ENCODE data around the gene TPK1.

Gene TPK1

GRCh38 chr7:144470078-144470477 is 365.8 kb downstream of the TPK1 start:
- DNase-seq = no peak
- H3K4me1 ChIP-seq = no peaks in the 10 kb centered on the region

GRCh38 chr7:144468990-144469732 is 366.7 kb downstream of the TPK1 start:
- Histone ChIP-seq H3K27me3 (no peaks in the 10 kb centered on the region), H3K4me3 (ENCODE audit: low read depth, low read length) (no peak overlapping the region), H3K36me3 (no peaks in the 10 kb centered on the region), H3K9me3 (no peaks in the 10 kb centered on the region), H3K4me1 (no peaks in the 10 kb centered on the region)
- TF ChIP-seq CTCF (IDR thresholded peaks at IDR 0.05; ENCODE audit: low read depth, low read length) = no peak
- DNase-seq = no peak

More at GRCh38 chr7:144470078-144470477, 365.8 kb downstream of the TPK1 start:
- Histone ChIP-seq H3K4me3 (ENCODE audit: low read depth, low read length) (no peak overlapping the region), H3K27me3 (no peaks in the 10 kb centered on the region), H3K36me3 (no peaks in the 10 kb centered on the region), H3K9me3 (no peaks in the 10 kb centered on the region)
- TF ChIP-seq CTCF (IDR thresholded peaks at IDR 0.05; ENCODE audit: low read depth, low read length) = no peak

GRCh38 chr7:144459635-144460034 is 376.2 kb downstream of the TPK1 start:
- Histone ChIP-seq H3K27me3 (no peaks in the 10 kb centered on the region), H3K9me3 (no peaks in the 10 kb centered on the region), H3K36me3 (no peaks in the 10 kb centered on the region), H3K4me1 (no peaks in the 10 kb centered on the region), H3K4me3 (ENCODE audit: low read depth, low read length) (no peak overlapping the region)
- TF ChIP-seq CTCF (IDR thresholded peaks at IDR 0.05; ENCODE audit: low read depth, low read length) = no peak
- no peak for DNase-seq

- DNase-seq = no peak
- Histone ChIP-seq H3K4me3 (ENCODE audit: low read depth, low read length) (no peak overlapping the region), H3K4me1 (no peaks in the 10 kb centered on the region), H3K9me3 (no peaks in the 10 kb centered on the region), H3K36me3 (no peaks in the 10 kb centered on the region), H3K27me3 (no peaks in the 10 kb centered on the region)
- TF ChIP-seq CTCF (IDR thresholded peaks at IDR 0.05; ENCODE audit: low read depth, low read length) = no peak
Observed at GRCh38 chr7:144455040-144455404, 380.8 kb downstream of the TPK1 start.

GRCh38 chr7:144454256-144455039 is 381.4 kb downstream of the TPK1 start:
- Histone ChIP-seq H3K27me3 (no peaks in the 10 kb centered on the region), H3K9me3 (no peaks in the 10 kb centered on the region), H3K36me3 (no peaks in the 10 kb centered on the region), H3K4me3 (ENCODE audit: low read depth, low read length) (no peak overlapping the region), H3K4me1 (no peaks in the 10 kb centered on the region)
- peak; percentile 22; the same call in 1 of the 2 replicates for TF ChIP-seq CTCF (IDR thresholded peaks at IDR 0.05; ENCODE audit: low read depth, low read length)
- no peak for DNase-seq

- H3K36me3 ChIP-seq = no peaks in the 10 kb centered on the region
Observed at GRCh38 chr7:144452064-144452463, 383.8 kb downstream of the TPK1 start.

More at GRCh38 chr7:144452064-144452463, 383.8 kb downstream of the TPK1 start:
- no peaks in the 10 kb centered on the region for H3K27me3 ChIP-seq
- no peak for DNase-seq
- H3K4me1 ChIP-seq = no peaks in the 10 kb centered on the region
- no peak for TF ChIP-seq CTCF (IDR thresholded peaks at IDR 0.05; ENCODE audit: low read depth, low read length)
- H3K4me3 ChIP-seq (ENCODE audit: low read depth, low read length) = no peak overlapping the region
- no peaks in the 10 kb centered on the region for H3K9me3 ChIP-seq
